ENCODE results near the gene SLAMF8.
A peak's percentile ranks its signal among the peaks of the same experiment; 100 is the strongest.

- TF ChIP-seq POLR2AphosphoS5 (IDR thresholded peaks at IDR 0.05): no peak
- TF ChIP-seq, protein P1, sequence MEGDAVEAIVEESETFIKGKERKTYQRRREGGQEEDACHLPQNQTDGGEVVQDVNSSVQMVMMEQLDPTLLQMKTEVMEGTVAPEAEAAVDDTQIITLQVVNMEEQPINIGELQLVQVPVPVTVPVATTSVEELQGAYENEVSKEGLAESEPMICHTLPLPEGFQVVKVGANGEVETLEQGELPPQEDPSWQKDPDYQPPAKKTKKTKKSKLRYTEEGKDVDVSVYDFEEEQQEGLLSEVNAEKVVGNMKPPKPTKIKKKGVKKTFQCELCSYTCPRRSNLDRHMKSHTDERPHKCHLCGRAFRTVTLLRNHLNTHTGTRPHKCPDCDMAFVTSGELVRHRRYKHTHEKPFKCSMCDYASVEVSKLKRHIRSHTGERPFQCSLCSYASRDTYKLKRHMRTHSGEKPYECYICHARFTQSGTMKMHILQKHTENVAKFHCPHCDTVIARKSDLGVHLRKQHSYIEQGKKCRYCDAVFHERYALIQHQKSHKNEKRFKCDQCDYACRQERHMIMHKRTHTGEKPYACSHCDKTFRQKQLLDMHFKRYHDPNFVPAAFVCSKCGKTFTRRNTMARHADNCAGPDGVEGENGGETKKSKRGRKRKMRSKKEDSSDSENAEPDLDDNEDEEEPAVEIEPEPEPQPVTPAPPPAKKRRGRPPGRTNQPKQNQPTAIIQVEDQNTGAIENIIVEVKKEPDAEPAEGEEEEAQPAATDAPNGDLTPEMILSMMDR (IDR thresholded peaks at IDR 0.05): peak in 1 of 4 experiments; percentile 41
These were observed 2.6 kb downstream of the SLAMF8 start for GRCh38 chr1:159829273-159829634.

Data from sigmoid colon (tissue), 4 donors.